Measurements from ENCODE around the gene HK1.
"Not testable (repeated sequence)": the region's sequence is repeated elsewhere in the genome, so short reads cannot be mapped to it uniquely, and the experiment has no call there.

HK1 gene

GRCh38 chr10:69278446-69278963 is at the start of gene HK1:
Gene HK1, plus strand, starts transcription at chr10:69278496.
- DNase-seq, result no peak

- no peak for DNase-seq
Measured at GRCh38 chr10:69229616-69229916, 48.7 kb upstream of the HK1 start.

GRCh38 chr10:69230128-69230527 is 48.2 kb upstream of the HK1 start:
- DNase-seq, result no peak

- DNase-seq, result no peak
Measured at GRCh38 chr10:69232252-69232651, 46.0 kb upstream of the HK1 start.

GRCh38 chr10:69232736-69233480 is 45.4 kb upstream of the HK1 start:
- DNase-seq, result no peak

GRCh38 chr10:69234447-69234846 is 43.8 kb upstream of the HK1 start:
- DNase-seq, result no peak

- DNase-seq, result peak; percentile 20
Measured at GRCh38 chr10:69237528-69238159, 40.7 kb upstream of the HK1 start.

- no peak for DNase-seq
Measured at GRCh38 chr10:69239136-69239535, 39.2 kb upstream of the HK1 start.

- DNase-seq, result no peak
Measured at GRCh38 chr10:69239816-69240434, 38.4 kb upstream of the HK1 start.

GRCh38 chr10:69240455-69240854 is 37.8 kb upstream of the HK1 start:
- no peak for DNase-seq

- no peak for DNase-seq
Measured at GRCh38 chr10:69241575-69241974, 36.7 kb upstream of the HK1 start.

- DNase-seq, result no peak
Measured at GRCh38 chr10:69242040-69242851, 36.0 kb upstream of the HK1 start.

- no peak for DNase-seq
Measured at GRCh38 chr10:69242852-69243212, 35.5 kb upstream of the HK1 start.

GRCh38 chr10:69243817-69244216 is 34.5 kb upstream of the HK1 start:
- DNase-seq, result no peak

- DNase-seq, result no peak
Measured at GRCh38 chr10:69246036-69246435, 32.3 kb upstream of the HK1 start.

- no peak for DNase-seq
Measured at GRCh38 chr10:69246581-69247312, 31.5 kb upstream of the HK1 start.

GRCh38 chr10:69247313-69247710 is 31.0 kb upstream of the HK1 start:
- no peak for DNase-seq

- DNase-seq, result no peak
Measured at GRCh38 chr10:69248117-69248730, 30.1 kb upstream of the HK1 start.

GRCh38 chr10:69250041-69250440 is 28.3 kb upstream of the HK1 start:
- DNase-seq, result no peak

- DNase-seq, result not testable (repeated sequence)
Measured at GRCh38 chr10:69251417-69251816, 26.9 kb upstream of the HK1 start.

- no peak for DNase-seq
Measured at GRCh38 chr10:69253171-69253570, 25.1 kb upstream of the HK1 start.

GRCh38 chr10:69254877-69255276 is 23.4 kb upstream of the HK1 start:
- DNase-seq, result no peak
